Measurements from ENCODE around the gene MTUS2. TPM values are rescaled to one million over a fixed set of nuclear protein-coding genes. Genes with fewer than 3 reads are reported as not detected.

Gene MTUS2
- total RNA-seq, 2 donors from 2014 or later = 4.0 to 5.4 TPM

GRCh38 chr13:29502391-29503008, 682.4 kb downstream of the MTUS2 start:
- Histone ChIP-seq H3K27ac (no peak overlapping the region), H3K36me3 (replicated peaks in 1 of 2; ENCODE audit: insufficient read depth in 1 of 2, low read depth in 2 of 2) (no peaks in the 10 kb centered on the region), H3K27me3 (no peaks in the 10 kb centered on the region), H3K4me1 (peaks cover 28% of the 10 kb centered on the region), H3K4me3 (no peak overlapping the region), H3K9me3 (no peaks in the 10 kb centered on the region)
- WGBS, 2 donors = 85 to 90% methylated on average over 13 of the region's 13 CpGs
- intact Hi-C loops (cut with DNase I) = loop anchor here (5.0 to 10.0 kb wide), 2 partner anchors 82 to 200 kb away; no protein-coding TSS in a partner anchor
- DNase-seq (no peak), ATAC-seq (no peak)
- TF ChIP-seq POLR2A (IDR thresholded peaks at IDR 0.05) = no peak
- no peak for TF ChIP-seq CTCF (IDR thresholded peaks at IDR 0.05)

- H3K4me1 ChIP-seq = peaks cover 20% of the 10 kb centered on the region
- H3K27me3 ChIP-seq = no peaks in the 10 kb centered on the region
- TF ChIP-seq POLR2A (IDR thresholded peaks at IDR 0.05) (no peak), CTCF (IDR thresholded peaks at IDR 0.05) (no peak)
- H3K4me3 ChIP-seq = no peak overlapping the region
- WGBS, 2 donors = 58 to 66% methylated on average over 31 of the region's 32 CpGs
- intact Hi-C loops (cut with DNase I) = loop anchor here (5.0 to 10.0 kb wide), 2 partner anchors 82 to 199 kb away; no protein-coding TSS in a partner anchor
- no peaks in the 10 kb centered on the region for H3K9me3 ChIP-seq
- DNase-seq = no peak
- no peaks in the 10 kb centered on the region for H3K36me3 ChIP-seq (replicated peaks in 1 of 2; ENCODE audit: insufficient read depth in 1 of 2, low read depth in 2 of 2)
- no peak for ATAC-seq
- H3K27ac ChIP-seq = no peak overlapping the region
Measured at GRCh38 chr13:29503041-29503837, 683.1 kb downstream of the MTUS2 start.

- Histone ChIP-seq H3K4me1 (peaks cover 12% of the 10 kb centered on the region), H3K27ac (no peak overlapping the region), H3K36me3 (replicated peaks in 1 of 2; ENCODE audit: insufficient read depth in 1 of 2, low read depth in 2 of 2) (no peaks in the 10 kb centered on the region), H3K4me3 (no peak overlapping the region), H3K9me3 (no peaks in the 10 kb centered on the region), H3K27me3 (no peaks in the 10 kb centered on the region)
- DNase-seq (no peak), ATAC-seq (no peak)
- no peak for TF ChIP-seq POLR2A (IDR thresholded peaks at IDR 0.05)
- 92 to 93% methylated on average over 15 of the region's 15 CpGs for WGBS, 2 donors
- intact Hi-C loops (cut with DNase I) = loop anchor here (5.0 to 10.0 kb wide), 2 partner anchors 80 to 198 kb away; no protein-coding TSS in a partner anchor
Measured at GRCh38 chr13:29504691-29505090, 684.6 kb downstream of the MTUS2 start.

- TF ChIP-seq CTCF (IDR thresholded peaks at IDR 0.05) = no peak
- Histone ChIP-seq H3K27ac (no peak overlapping the region), H3K36me3 (replicated peaks in 1 of 2; ENCODE audit: insufficient read depth in 1 of 2, low read depth in 2 of 2) (no peaks in the 10 kb centered on the region), H3K27me3 (no peaks in the 10 kb centered on the region), H3K4me1 (peaks cover 5% of the 10 kb centered on the region), H3K4me3 (no peak overlapping the region), H3K9me3 (no peaks in the 10 kb centered on the region)
- WGBS, 2 donors = 81% methylated on average over 16 to 17 of the region's 17 CpGs
- intact Hi-C loops (cut with DNase I) = loop anchor here (10.0 kb wide), 1 partner anchor 79 kb away; no protein-coding TSS in a partner anchor
- ATAC-seq = no peak
- DNase-seq = no peak
Measured at GRCh38 chr13:29505511-29505910, 685.4 kb downstream of the MTUS2 start.

GRCh38 chr13:29505950-29506349, 685.8 kb downstream of the MTUS2 start:
- no peaks in the 10 kb centered on the region for H3K36me3 ChIP-seq (replicated peaks in 1 of 2; ENCODE audit: insufficient read depth in 1 of 2, low read depth in 2 of 2)
- 46 to 53% methylated on average over 9 to 10 of the region's 10 CpGs for WGBS, 2 donors
- no peak overlapping the region for H3K4me3 ChIP-seq
- intact Hi-C loops (cut with DNase I) = loop anchor here (10.0 kb wide), 1 partner anchor 79 kb away; no protein-coding TSS in a partner anchor
- no peak for DNase-seq
- no peak for TF ChIP-seq POLR2A (IDR thresholded peaks at IDR 0.05)
- TF ChIP-seq CTCF (IDR thresholded peaks at IDR 0.05) = no peak
- no peaks in the 10 kb centered on the region for H3K9me3 ChIP-seq
- no peak for ATAC-seq
- no peak overlapping the region for H3K27ac ChIP-seq
- peaks cover 5% of the 10 kb centered on the region for H3K4me1 ChIP-seq
- no peaks in the 10 kb centered on the region for H3K27me3 ChIP-seq

Measured in body of pancreas (tissue), 4 donors.